ENCODE measurements around the gene C2orf92. TPM values are rescaled to one million over a fixed set of nuclear protein-coding genes. Genes with fewer than 3 reads are reported as not detected.

Gene C2orf92
- total RNA-seq, 1 donor from 2014 or later, result 16.9 TPM

GRCh38 chr2:97737421-97738178 is 68.1 kb downstream of the C2orf92 start:
- intact Hi-C loops (cut with micrococcal nuclease), result no loop called here
- peaks cover 62% of the 10 kb centered on the region for H3K36me3 Mint-ChIP-seq (ENCODE audit: low read depth)
- no peaks in the 10 kb centered on the region for H3K9me3 Mint-ChIP-seq
- H3K4me3 Mint-ChIP-seq, result no peak overlapping the region
- DNase-seq, result no peak
- no peak overlapping the region for H3K27ac Mint-ChIP-seq
- no peaks in the 10 kb centered on the region for H3K27me3 Mint-ChIP-seq
- peaks cover 34% of the 10 kb centered on the region for H3K4me1 Mint-ChIP-seq

DNA sequence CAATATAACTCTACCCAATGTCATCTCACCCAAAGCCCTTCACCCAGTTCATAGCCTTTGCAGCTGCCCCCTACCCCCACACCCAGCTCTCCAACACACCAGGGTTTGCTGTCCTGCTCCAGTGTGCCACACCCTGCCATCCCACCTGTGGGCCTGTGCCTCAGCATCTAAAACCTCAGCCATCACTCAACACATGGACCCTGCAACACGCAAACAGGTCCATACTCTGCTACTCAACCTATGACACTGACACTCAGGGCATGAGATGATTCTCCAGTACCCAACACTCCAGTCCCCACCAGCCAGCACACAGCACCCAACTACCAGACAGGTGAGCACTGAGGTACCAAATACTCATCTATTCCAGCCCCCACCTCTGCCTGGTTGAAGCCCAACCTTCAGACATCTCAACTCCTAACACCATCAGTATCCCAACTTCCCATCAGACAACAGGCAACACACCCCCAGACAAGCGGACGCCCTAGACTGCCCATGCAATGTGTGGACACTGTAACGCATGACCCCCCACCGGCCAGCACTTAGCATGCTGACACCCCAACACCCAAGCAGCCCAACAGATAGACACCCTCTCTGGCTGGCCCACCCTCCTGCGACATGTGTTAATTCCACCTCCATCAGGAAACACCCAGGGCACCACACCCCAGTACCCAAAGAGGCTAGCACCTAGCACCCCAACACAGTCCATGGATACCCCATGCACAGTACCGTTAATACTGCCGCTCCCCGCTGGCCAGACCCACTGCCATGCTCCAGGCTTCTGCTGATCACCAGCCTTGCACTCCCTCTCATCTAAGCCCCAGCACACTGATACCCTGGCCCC is 68.9 kb downstream of the C2orf92 start:
- H3K4me1 Mint-ChIP-seq, result peaks cover 40% of the 10 kb centered on the region
- H3K9me3 Mint-ChIP-seq, result no peaks in the 10 kb centered on the region
- H3K36me3 Mint-ChIP-seq (ENCODE audit: low read depth), result peaks cover 61% of the 10 kb centered on the region
- no peak for DNase-seq
- H3K4me3 Mint-ChIP-seq, result no peak overlapping the region
- intact Hi-C loops (cut with micrococcal nuclease), result no loop called here
- H3K27me3 Mint-ChIP-seq, result no peaks in the 10 kb centered on the region
- H3K27ac Mint-ChIP-seq, result peak overlapping the region; percentile 3

GRCh38 chr2:97739020-97739892 is 69.7 kb downstream of the C2orf92 start:
- peaks cover 5% of the 10 kb centered on the region for H3K9me3 Mint-ChIP-seq
- no peak overlapping the region for H3K4me3 Mint-ChIP-seq
- peaks cover 46% of the 10 kb centered on the region for H3K4me1 Mint-ChIP-seq
- H3K36me3 Mint-ChIP-seq (ENCODE audit: low read depth), result peaks cover 64% of the 10 kb centered on the region
- intact Hi-C loops (cut with micrococcal nuclease), result no loop called here
- no peaks in the 10 kb centered on the region for H3K27me3 Mint-ChIP-seq
- H3K27ac Mint-ChIP-seq, result no peak overlapping the region
- no peak for DNase-seq

GRCh38 chr2:97739893-97740245 is 70.4 kb downstream of the C2orf92 start:
- Mint-ChIP-seq H3K36me3 (ENCODE audit: low read depth) (peaks cover 64% of the 10 kb centered on the region), H3K27ac (no peak overlapping the region), H3K27me3 (no peaks in the 10 kb centered on the region), H3K9me3 (peaks cover 5% of the 10 kb centered on the region), H3K4me3 (no peak overlapping the region), H3K4me1 (peaks cover 51% of the 10 kb centered on the region)
- no peak for DNase-seq
- intact Hi-C loops (cut with micrococcal nuclease), result loop anchor here (10.0 kb wide), 1 partner anchor 645 kb away; no protein-coding TSS in a partner anchor

- H3K4me3 Mint-ChIP-seq, result no peak overlapping the region
- H3K27ac Mint-ChIP-seq, result peak overlapping the region; percentile 76
- peaks cover 5% of the 10 kb centered on the region for H3K9me3 Mint-ChIP-seq
- H3K4me1 Mint-ChIP-seq, result peaks cover 58% of the 10 kb centered on the region
- intact Hi-C loops (cut with micrococcal nuclease), result loop anchor here (10.0 kb wide), 1 partner anchor 644 kb away; no protein-coding TSS in a partner anchor
- peak; percentile 82 for DNase-seq
- H3K36me3 Mint-ChIP-seq (ENCODE audit: low read depth), result peaks cover 64% of the 10 kb centered on the region
- no peaks in the 10 kb centered on the region for H3K27me3 Mint-ChIP-seq
These were observed 71.2 kb downstream of the C2orf92 start for GRCh38 chr2:97740590-97741182.

DNA sequence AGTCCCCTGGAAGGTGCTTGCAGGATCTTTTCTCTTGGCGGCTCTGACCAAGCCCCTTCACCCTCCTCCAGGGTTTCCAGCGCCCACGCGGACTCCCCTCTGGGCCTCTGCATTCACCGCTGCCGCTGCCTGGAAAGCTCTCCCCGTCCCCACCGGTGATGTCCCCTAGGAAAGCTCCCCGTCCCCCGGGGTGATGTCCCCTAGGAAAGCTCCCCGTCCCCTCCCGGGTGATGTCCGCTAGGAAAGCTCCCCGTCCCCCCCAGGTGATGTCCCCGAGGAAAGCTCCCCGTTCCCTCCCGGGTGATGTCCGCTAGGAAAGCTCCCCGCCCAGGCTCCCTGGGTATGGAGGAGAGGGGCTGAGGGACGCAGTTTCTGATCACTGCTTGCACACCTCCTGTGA is 71.7 kb downstream of the C2orf92 start:
- no peaks in the 10 kb centered on the region for H3K27me3 Mint-ChIP-seq
- peaks cover 62% of the 10 kb centered on the region for H3K36me3 Mint-ChIP-seq (ENCODE audit: low read depth)
- DNase-seq, result no peak
- H3K4me3 Mint-ChIP-seq, result no peak overlapping the region
- H3K4me1 Mint-ChIP-seq, result peaks cover 60% of the 10 kb centered on the region
- peaks cover 5% of the 10 kb centered on the region for H3K9me3 Mint-ChIP-seq
- intact Hi-C loops (cut with micrococcal nuclease), result loop anchor here (10.0 kb wide), 1 partner anchor 644 kb away; no protein-coding TSS in a partner anchor
- H3K27ac Mint-ChIP-seq, result peak overlapping the region; percentile 88

GRCh38 chr2:97741686-97742085 is 72.2 kb downstream of the C2orf92 start:
- intact Hi-C loops (cut with micrococcal nuclease), result loop anchor here (10.0 kb wide), 1 partner anchor 643 kb away; no protein-coding TSS in a partner anchor
- no peak for DNase-seq
- peak overlapping the region; percentile 88 for H3K27ac Mint-ChIP-seq
- H3K4me3 Mint-ChIP-seq, result peak overlapping the region; percentile 51
- peaks cover 60% of the 10 kb centered on the region for H3K36me3 Mint-ChIP-seq (ENCODE audit: low read depth)
- H3K27me3 Mint-ChIP-seq, result no peaks in the 10 kb centered on the region
- H3K4me1 Mint-ChIP-seq, result peaks cover 64% of the 10 kb centered on the region
- peaks cover 5% of the 10 kb centered on the region for H3K9me3 Mint-ChIP-seq

GRCh38 chr2:97742381-97742847 is 72.9 kb downstream of the C2orf92 start:
- Mint-ChIP-seq H3K27ac (peak overlapping the region; percentile 95), H3K27me3 (no peaks in the 10 kb centered on the region), H3K9me3 (peaks cover 5% of the 10 kb centered on the region), H3K36me3 (ENCODE audit: low read depth) (peaks cover 55% of the 10 kb centered on the region), H3K4me1 (peaks cover 67% of the 10 kb centered on the region), H3K4me3 (peak overlapping the region; percentile 27)
- peak; percentile 76 for DNase-seq
- intact Hi-C loops (cut with micrococcal nuclease), result loop anchor here (10.0 kb wide), 1 partner anchor 642 kb away; no protein-coding TSS in a partner anchor

- Mint-ChIP-seq H3K27ac (peak overlapping the region; percentile 70), H3K36me3 (ENCODE audit: low read depth) (peaks cover 47% of the 10 kb centered on the region), H3K4me1 (peaks cover 67% of the 10 kb centered on the region), H3K9me3 (peaks cover 5% of the 10 kb centered on the region), H3K27me3 (no peaks in the 10 kb centered on the region), H3K4me3 (no peak overlapping the region)
- DNase-seq, result no peak
- intact Hi-C loops (cut with micrococcal nuclease), result loop anchor here (10.0 kb wide), 1 partner anchor 641 kb away; no protein-coding TSS in a partner anchor
These were observed 74.4 kb downstream of the C2orf92 start for GRCh38 chr2:97743913-97744312.

DNA sequence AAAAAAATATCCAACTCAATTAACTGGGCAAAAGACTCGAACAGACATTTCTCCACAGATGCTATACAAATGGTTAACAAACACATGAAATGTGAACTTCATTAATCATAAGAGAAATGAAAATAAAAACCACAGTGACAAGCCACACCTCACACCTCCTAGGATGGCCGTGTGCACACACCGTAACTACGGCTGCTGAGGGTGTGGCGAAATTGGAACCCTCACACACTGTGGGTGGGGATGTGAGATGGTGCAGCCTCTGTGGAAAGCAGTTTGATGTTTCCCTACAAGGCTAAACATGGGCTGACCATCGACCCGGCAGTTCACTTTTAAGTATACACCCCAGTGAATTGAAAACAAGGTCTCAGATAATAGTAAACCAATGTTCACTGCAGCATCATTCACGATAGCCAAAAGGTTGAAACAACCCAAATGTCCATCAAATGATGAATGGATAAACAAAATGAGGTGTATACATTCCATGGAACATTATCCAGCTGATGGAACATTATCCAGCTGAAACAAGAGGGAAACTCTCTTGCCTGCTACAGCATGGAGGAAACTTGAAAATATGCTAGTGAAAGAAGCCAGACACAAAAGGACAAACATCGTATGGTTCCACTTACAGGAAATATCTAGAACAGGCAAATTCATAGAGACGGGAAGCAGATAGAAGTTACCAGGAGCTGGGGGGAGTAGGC is 76.1 kb downstream of the C2orf92 start:
- Mint-ChIP-seq H3K9me3 (peaks cover 5% of the 10 kb centered on the region), H3K36me3 (ENCODE audit: low read depth) (peaks cover 35% of the 10 kb centered on the region), H3K4me1 (peaks cover 64% of the 10 kb centered on the region), H3K27ac (peak overlapping the region; percentile 32), H3K27me3 (no peaks in the 10 kb centered on the region), H3K4me3 (no peak overlapping the region)
- intact Hi-C loops (cut with micrococcal nuclease), result loop anchor here (2.0 to 10.0 kb wide), 2 partner anchors 23 to 639 kb away; no protein-coding TSS in a partner anchor
- DNase-seq, result peak; percentile 79

DNA sequence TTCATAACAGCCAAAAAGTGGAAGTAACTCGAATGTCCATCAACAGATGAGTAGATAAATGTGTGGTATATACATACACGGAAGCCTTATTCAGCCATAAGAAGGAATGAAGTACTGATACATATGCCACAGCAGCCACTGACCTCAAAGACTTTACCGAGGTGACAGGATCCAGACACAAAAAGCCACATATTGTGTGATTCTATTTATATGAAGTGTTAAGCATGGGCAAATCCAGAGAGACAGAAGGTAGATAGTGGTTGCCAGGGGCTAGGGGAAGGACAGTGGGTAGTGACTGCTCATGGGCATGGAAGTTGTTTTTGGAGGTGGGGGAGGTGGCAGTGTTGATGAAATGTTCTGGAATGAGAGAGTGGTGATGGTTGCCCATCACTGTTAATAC is 77.8 kb downstream of the C2orf92 start:
- H3K9me3 Mint-ChIP-seq, result peaks cover 5% of the 10 kb centered on the region
- H3K27ac Mint-ChIP-seq, result peak overlapping the region; percentile 8
- H3K4me1 Mint-ChIP-seq, result peaks cover 48% of the 10 kb centered on the region
- peaks cover 23% of the 10 kb centered on the region for H3K36me3 Mint-ChIP-seq (ENCODE audit: low read depth)
- H3K4me3 Mint-ChIP-seq, result no peak overlapping the region
- no peaks in the 10 kb centered on the region for H3K27me3 Mint-ChIP-seq
- intact Hi-C loops (cut with micrococcal nuclease), result loop anchor here (2.0 to 10.0 kb wide), 2 partner anchors 22 to 638 kb away; no protein-coding TSS in a partner anchor
- DNase-seq, result no peak

DNA sequence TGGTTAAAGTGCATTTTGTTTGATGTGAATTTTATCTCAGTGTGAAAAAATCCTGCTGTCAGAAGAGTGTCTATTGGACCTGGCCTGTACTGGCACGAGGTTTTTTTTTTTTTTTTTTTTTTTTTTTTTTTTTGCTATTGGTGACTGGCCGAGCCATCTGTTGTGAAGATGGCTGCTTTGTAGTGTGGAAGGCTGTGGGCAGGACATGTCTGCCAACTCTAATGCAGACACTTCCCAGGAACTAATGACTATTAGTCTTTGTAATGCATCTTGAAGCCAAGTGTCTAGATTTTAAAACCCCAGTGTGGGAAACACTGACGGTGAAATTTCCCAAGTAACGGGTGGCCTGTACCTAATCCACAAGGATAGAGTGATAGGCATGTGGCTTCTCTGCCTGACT is 78.2 kb downstream of the C2orf92 start:
- H3K36me3 Mint-ChIP-seq (ENCODE audit: low read depth), result peaks cover 20% of the 10 kb centered on the region
- H3K27ac Mint-ChIP-seq, result no peak overlapping the region
- no peak for DNase-seq
- H3K9me3 Mint-ChIP-seq, result peaks cover 5% of the 10 kb centered on the region
- no peak overlapping the region for H3K4me3 Mint-ChIP-seq
- no peaks in the 10 kb centered on the region for H3K27me3 Mint-ChIP-seq
- H3K4me1 Mint-ChIP-seq, result peaks cover 43% of the 10 kb centered on the region
- intact Hi-C loops (cut with micrococcal nuclease), result loop anchor here (1.0 to 10.0 kb wide), 4 partner anchors 21 to 637 kb away; no protein-coding TSS in a partner anchor

Data from activated CD4-positive, alpha-beta T cell treated with anti-CD3 and anti-CD28 coated beads, Interleukin-2, amount 10 ng/mL, durations not matched to agents 24 days and 14 days (primary cell).